Stimulated activated CD8-positive, alpha-beta memory T cell treated with anti-CD3 and anti-CD28 coated beads, Interleukin-12 subunit alpha, Interleukin-12 subunit beta, amount 100 ng/mL, for 24 hours (primary cell): ENCODE results near the gene ZNF81.
"Not testable (repeated sequence)": the region's sequence is repeated elsewhere in the genome, so short reads cannot be mapped to it uniquely, and the experiment has no call there.

Experiments used
- DNase-seq: peaks from one replicate; pipeline ENCODE4 v3.0.0-alpha.2; 2020; ENCODE audit errors: extremely low read depth

Gene ZNF81

GRCh38 chrX:47933946-47934345 is 97.2 kb downstream of the ZNF81 start:
- DNase-seq = no peak

- DNase-seq = peak; percentile 0
Measured at GRCh38 chrX:47936224-47936939, 99.7 kb downstream of the ZNF81 start.

GRCh38 chrX:47936940-47937317 is 100.2 kb downstream of the ZNF81 start:
- DNase-seq = no peak

- no peak for DNase-seq
Measured at GRCh38 chrX:47940448-47940847, 103.7 kb downstream of the ZNF81 start.

DNA sequence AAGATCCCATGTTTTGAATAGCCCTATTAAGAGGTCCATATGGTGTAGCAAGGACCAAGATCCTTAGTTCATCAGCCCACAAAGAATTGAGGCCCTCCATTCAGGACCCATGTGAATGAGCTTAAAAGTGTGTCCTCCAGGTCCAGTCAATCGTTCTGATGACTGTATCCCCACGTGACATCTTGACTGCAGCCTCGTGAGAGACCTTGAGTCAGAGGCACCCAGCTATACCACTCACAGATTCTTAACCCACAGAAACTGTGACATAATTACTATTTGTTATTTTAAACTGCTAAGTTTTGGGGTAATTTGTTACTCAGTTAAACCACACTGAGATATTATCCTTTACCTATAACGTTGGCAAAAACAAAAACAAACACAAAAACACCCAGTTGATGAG is 104.7 kb downstream of the ZNF81 start:
- DNase-seq = no peak

DNA sequence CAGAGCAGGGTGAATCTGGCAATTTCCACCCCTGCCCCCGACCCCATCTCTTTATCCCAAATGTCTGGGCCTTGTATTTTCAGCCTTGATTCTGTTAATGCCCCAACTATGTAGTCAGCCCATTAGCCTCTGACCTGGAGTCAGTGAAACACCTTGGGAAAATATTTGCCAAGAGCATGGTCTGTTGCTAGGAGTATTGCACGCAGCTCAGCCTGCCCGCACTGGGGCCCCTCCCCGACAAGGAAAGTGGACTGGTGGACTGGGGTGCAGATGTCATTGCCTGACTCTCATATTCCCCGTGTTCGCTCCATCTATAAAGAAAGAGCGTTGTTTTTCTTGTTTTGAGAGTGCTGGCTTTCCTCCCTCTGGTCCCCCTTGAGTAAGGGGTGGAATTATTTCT is 118.6 kb downstream of the ZNF81 start:
- not testable (repeated sequence) for DNase-seq

DNA sequence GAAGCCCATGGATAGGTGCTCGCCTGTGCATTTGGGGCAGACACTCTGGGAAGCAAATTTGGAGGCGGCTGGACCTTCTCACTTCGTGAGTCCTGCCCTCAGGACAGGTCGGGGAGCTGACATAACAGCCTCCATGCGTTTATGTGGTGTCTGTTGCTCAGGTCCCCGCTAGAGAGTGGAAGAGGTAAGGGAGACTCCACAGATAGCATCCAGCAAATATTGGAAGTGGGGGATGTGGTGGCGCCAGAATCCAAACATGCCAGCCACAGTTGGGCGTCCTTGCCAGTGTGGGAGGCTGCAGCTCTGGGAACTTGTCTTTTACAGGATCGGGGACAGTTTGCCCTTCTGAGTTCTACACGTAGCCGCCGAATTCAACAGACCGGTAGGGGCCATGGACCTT is 119.3 kb downstream of the ZNF81 start:
- no peak for DNase-seq

GRCh38 chrX:47958206-47958605 is 121.5 kb downstream of the ZNF81 start:
- not testable (repeated sequence) for DNase-seq

DNA sequence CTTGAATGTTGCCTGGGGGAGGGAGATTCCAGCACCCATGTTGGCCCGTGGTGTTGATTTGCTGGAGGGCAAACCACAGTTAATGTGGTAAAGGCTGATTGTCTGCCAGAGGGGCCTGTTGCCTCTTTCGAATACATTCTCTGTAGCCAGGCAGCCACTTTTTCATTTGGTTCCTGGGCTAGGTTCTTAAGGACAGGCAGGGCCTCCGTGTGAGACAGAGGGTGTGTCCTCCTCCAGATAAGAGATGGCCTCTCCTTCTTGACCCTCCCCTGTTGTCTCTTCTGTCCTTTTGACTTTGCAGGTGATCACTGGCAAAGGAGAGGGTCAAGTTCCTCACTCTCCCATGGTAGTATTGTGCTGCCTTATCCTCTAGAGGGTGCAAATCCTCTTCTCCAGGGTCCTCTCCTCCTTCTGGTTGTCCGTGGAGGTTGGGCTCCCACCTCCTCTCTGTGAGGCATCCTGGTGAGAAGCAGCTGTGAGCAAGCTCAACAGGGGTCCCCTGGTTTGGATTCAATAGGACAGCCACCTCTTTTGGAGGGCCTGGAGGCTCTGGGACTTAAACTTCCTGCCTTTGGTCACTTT is 122.2 kb downstream of the ZNF81 start:
- DNase-seq = no peak

DNA sequence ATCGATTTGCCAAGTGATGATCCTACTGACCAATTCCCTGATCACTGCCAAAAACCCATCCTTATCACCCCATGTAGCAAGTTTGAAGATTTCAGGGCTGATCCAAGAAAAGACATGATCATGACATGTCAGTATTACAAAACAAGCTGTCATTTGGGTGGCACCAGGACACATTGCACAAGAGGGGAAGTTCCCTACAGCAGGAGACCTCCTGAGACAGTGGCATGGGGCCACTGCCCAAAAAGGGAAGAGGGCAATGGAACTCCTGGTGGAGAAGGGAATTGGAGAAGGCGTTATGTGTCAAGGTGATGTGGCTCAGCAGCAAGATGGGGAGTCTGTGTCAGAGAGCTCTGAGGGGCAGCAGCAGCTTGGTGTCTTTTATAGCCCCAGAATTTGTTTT is 123.7 kb downstream of the ZNF81 start:
- DNase-seq = no peak

DNA sequence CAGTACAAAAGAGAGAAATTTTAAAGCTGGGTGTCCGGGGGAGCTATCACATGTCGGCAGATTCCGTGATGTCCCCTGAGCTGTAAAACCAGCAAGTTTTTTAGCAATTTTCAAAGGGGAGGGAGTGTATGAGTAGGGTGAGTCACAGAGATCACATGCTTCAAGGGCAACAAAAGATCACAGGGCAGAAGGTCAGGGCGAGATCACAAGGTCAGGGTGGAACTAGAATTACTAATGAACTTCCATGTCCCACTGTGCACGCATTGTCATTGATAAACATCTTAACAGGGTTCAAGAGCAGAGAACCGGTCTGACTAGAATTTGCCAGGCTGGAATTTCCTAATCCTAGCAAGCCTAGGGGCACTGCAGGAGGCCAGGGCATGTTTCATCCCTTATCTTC is 125.1 kb downstream of the ZNF81 start:
- not testable (repeated sequence) for DNase-seq

DNA sequence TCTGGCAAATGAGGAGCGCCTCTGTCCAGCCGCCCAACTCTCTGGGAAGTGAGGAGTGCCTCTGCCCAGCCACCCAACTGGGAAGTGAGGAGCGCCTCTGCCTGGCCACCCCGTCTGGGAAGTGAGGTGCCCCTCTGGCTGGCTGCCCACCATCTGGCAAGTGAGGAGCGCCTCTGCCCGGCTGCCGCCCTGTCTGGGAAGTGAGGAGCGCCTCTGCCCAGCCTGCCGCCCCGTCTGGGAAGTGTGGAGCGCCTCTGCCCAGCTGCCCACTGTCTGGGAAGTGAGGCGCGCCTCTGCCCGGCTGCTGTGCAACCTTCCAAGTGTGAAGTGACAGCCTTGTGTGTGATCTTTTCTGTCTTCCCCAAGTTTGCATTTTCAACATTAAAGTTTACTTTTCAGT is 128.8 kb downstream of the ZNF81 start:
- DNase-seq = not testable (repeated sequence)
